Neural progenitor cell (in vitro differentiated cells): ENCODE data around the gene PARD6A.

Experiments
- CTCF ChIP-seq: fragments of 200-600 bp; sonication (generic); IDR thresholded peaks from 2 replicates; pipeline ENCODE4 v1.5.1; 2017; ENCODE audit warnings: antibody characterized with exemption, mild to moderate bottlenecking
- EZH2 ChIP-seq: fragments of 200-600 bp; sonication (generic); IDR thresholded peaks from 2 replicates; pipeline ENCODE4 v1.6.1; 2017; ENCODE audit warnings: antibody characterized with exemption, mild to moderate bottlenecking, moderate library complexity
- EZH2phosphoT487 ChIP-seq: fragments of 200-600 bp; sonication (generic); IDR thresholded peaks from 2 replicates; pipeline ENCODE4 v1.6.1; 2017; ENCODE audit warnings: antibody characterized with exemption

- TF ChIP-seq EZH2 (no peak), CTCF (no peak), EZH2phosphoT487 (no peak)
Observed at GRCh38 chr16:67666032-67666551, 5.3 kb downstream of the PARD6A start.
